Esophagus squamous epithelium (tissue), 5 donors: ENCODE data around the gene MGST3. TPM values are rescaled to one million over a fixed set of nuclear protein-coding genes. Genes with fewer than 3 reads are reported as not detected.
A peak's percentile ranks its signal among the peaks of the same experiment; 100 is the strongest.

Experiments
- DNase-seq: peaks from one replicate; lab custom pipeline; 2025; lab: John Stamatoyannopoulos, UW
- H3K27ac ChIP-seq, 4 donors: fragments of 200-600 bp; sonication (generic); one replicate each; pipeline ENCODE4 v1.5.1; 2016 to 2019; ENCODE audit warnings: mild to moderate bottlenecking in 1 of 4
- H3K27me3 ChIP-seq, 4 donors: fragments of 200-600 bp; sonication (generic); 1 replicate in 3 of 4; 2 replicates in 1 of 4; pipeline versions ENCODE4 v1.5.1 to v1.6.0; 2017 to 2021; ENCODE audit warnings: antibody characterized with exemption in 1 of 4
- H3K36me3 ChIP-seq, 3 donors: fragments of 200-600 bp; sonication (generic); one replicate each; pipeline ENCODE4 v1.5.1; 2016 to 2019
- H3K4me1 ChIP-seq, 3 donors: fragments of 200-600 bp; sonication (generic); one replicate each; pipeline ENCODE4 v1.5.1; 2017 to 2019
- H3K4me3 ChIP-seq, 4 donors: fragments of 200-600 bp; sonication (generic); 1 replicate in 3 of 4; 2 replicates in 1 of 4; pipeline ENCODE4 v1.5.1; 2016 to 2019; ENCODE audit warnings: mild to moderate bottlenecking in 2 of 4, moderate library complexity in 1 of 4
- H3K9me3 ChIP-seq, 3 donors: fragments of 200-600 bp; sonication (generic); one replicate each; pipeline ENCODE4 v1.5.1; 2016 to 2019
- CTCF ChIP-seq, 6 experiments: fragments of 450-650 bp in 4 of 6; fragments of 200-600 bp in 2 of 6; sonication (generic) in 2 of 6; IDR thresholded peaks; one replicate each; pipeline ENCODE4 v1.5.1; 2016 to 2019; ENCODE audit warnings: antibody characterized with exemption in 6 of 6, mild to moderate bottlenecking in 4 of 6, moderate library complexity in 4 of 6
- POLR2A ChIP-seq, 4 donors: fragments of 450-650 bp; IDR thresholded peaks; one replicate each; pipeline ENCODE4 v1.6.1; 2017; ENCODE audit warnings: antibody characterized with exemption in 4 of 4, mild to moderate bottlenecking in 4 of 4, moderate library complexity in 3 of 4
- WGBS, 2 donors: methylation state at CpG; one replicate each; pipeline ENCODE4 v1.1.5; 2018; 5-methylcytosine and 5-hydroxymethylcytosine counted together
- intact Hi-C: fragments of 100-400 bp; cut with DNase I; formaldehyde crosslinking; loops from one replicate; pipeline ENCODE4 v1.15.0; 2022
- total RNA-seq, 4 donors: library from RNA; depleted of rRNA; stranded (reverse); fragments of >200 nt; gene quantifications; one replicate each; pipeline ENCODE4 v1.1.0, GENCODE V29; 2016
- donor health status: DM: yes; HTN: yes; CAD: no.

Gene MGST3
- total RNA-seq, 4 donors from 2014 or later, result 64.7 to 103 (median 82.9) TPM

GRCh38 chr1:165688046-165688445 lies 57.0 kb downstream of the MGST3 start:
- peaks cover 0 to 24% (median 0%) of the 10 kb centered on the region in 3 donors for H3K4me1 ChIP-seq
- WGBS, 2 donors, result 92 to 97% methylated on average over 5 of the region's 5 CpGs
- no peak overlapping the region for H3K4me3 ChIP-seq
- peaks cover 0 to 87% (median 0%) of the 10 kb centered on the region in 3 donors for H3K36me3 ChIP-seq
- DNase-seq, result no peak
- intact Hi-C loops, result no loop called here
- no peaks in the 10 kb centered on the region for H3K9me3 ChIP-seq
- TF ChIP-seq POLR2A (IDR thresholded peaks at IDR 0.05) (no peak), CTCF (IDR thresholded peaks at IDR 0.05) (no peak)
- no peak overlapping the region for H3K27ac ChIP-seq
- no peaks in the 10 kb centered on the region for H3K27me3 ChIP-seq

GRCh38 chr1:165695031-165695430 lies 64.0 kb downstream of the MGST3 start:
- Histone ChIP-seq H3K4me3 (no peak overlapping the region), H3K27ac (peak overlapping the region in 3 of 4 donors; percentile 46 to 99 (median 97)), H3K4me1 (peaks cover 11 to 42% (median 24%) of the 10 kb centered on the region in 3 donors), H3K9me3 (no peaks in the 10 kb centered on the region), H3K36me3 (peaks cover 0 to 32% (median 0%) of the 10 kb centered on the region in 3 donors), H3K27me3 (no peaks in the 10 kb centered on the region)
- intact Hi-C loops, result no loop called here
- 33 to 44% methylated on average over 7 of the region's 7 CpGs for WGBS, 2 donors
- no peak for DNase-seq
- TF ChIP-seq CTCF (IDR thresholded peaks at IDR 0.05), result no peak
- no peak for TF ChIP-seq POLR2A (IDR thresholded peaks at IDR 0.05)

GRCh38 chr1:165696625-165697100 lies 65.6 kb downstream of the MGST3 start:
- DNase-seq, result no peak
- H3K9me3 ChIP-seq, result no peaks in the 10 kb centered on the region
- TF ChIP-seq POLR2A (IDR thresholded peaks at IDR 0.05) (no peak), CTCF (IDR thresholded peaks at IDR 0.05) (no peak)
- peaks cover 0 to 18% (median 0%) of the 10 kb centered on the region in 3 donors for H3K36me3 ChIP-seq
- peak overlapping the region; percentile 71 to 99 (median 96) for H3K27ac ChIP-seq
- 0 to 6% methylated on average over 2 of the region's 2 CpGs for WGBS, 2 donors
- H3K4me3 ChIP-seq, result peak overlapping the region; percentile 67 to 98 (median 75)
- no peaks in the 10 kb centered on the region for H3K27me3 ChIP-seq
- H3K4me1 ChIP-seq, result peaks cover 11 to 42% (median 24%) of the 10 kb centered on the region in 3 donors
- intact Hi-C loops, result no loop called here

GRCh38 chr1:165697491-165697880 lies 66.5 kb downstream of the MGST3 start:
- H3K27me3 ChIP-seq, result no peaks in the 10 kb centered on the region
- WGBS, 2 donors, result 12 to 20% methylated on average over 6 to 8 of the region's 8 CpGs
- peaks cover 11 to 42% (median 24%) of the 10 kb centered on the region in 3 donors for H3K4me1 ChIP-seq
- TF ChIP-seq POLR2A (IDR thresholded peaks at IDR 0.05) (no peak), CTCF (IDR thresholded peaks at IDR 0.05) (no peak)
- intact Hi-C loops, result no loop called here
- peaks cover 0 to 12% (median 0%) of the 10 kb centered on the region in 3 donors for H3K36me3 ChIP-seq
- no peaks in the 10 kb centered on the region for H3K9me3 ChIP-seq
- H3K4me3 ChIP-seq, result peak overlapping the region; percentile 67 to 98 (median 75)
- H3K27ac ChIP-seq, result peak overlapping the region; percentile 95 to 99 (median 98)
- no peak for DNase-seq

GRCh38 chr1:165697881-165698760 lies 67.1 kb downstream of the MGST3 start, which contains the start of gene ALDH9A1:
Gene ALDH9A1 (minus strand): TSS chr1:165698562. CDS start chr1:165698558, 4 bp downstream.
- Histone ChIP-seq H3K9me3 (no peaks in the 10 kb centered on the region), H3K27ac (peak within 1 kb of the TSS; percentile 95 to 99 (median 98)), H3K27me3 (no peaks in the 10 kb centered on the region), H3K36me3 (peaks cover 0 to 12% (median 0%) of the 10 kb centered on the region in 3 donors), H3K4me3 (peak within 1 kb of the TSS; percentile 67 to 98 (median 75)), H3K4me1 (peaks cover 11 to 42% (median 24%) of the 10 kb centered on the region in 3 donors)
- DNase-seq, result peak; percentile 35
- intact Hi-C loops, result no loop called here
- WGBS, 2 donors, result 1 to 2% methylated on average over 14 of the region's 65 CpGs
- peak in 2 of 6 experiments; percentile 33 to 36 for TF ChIP-seq CTCF (IDR thresholded peaks at IDR 0.05)
- peak in 3 of 4 donors; percentile 59 to 90 (median 66) for TF ChIP-seq POLR2A (IDR thresholded peaks at IDR 0.05)
